ENCODE results near the gene ABO.
"Not testable (repeated sequence)": the region's sequence is repeated elsewhere in the genome, so short reads cannot be mapped to it uniquely, and the experiment has no call there.

- TF ChIP-seq ZNF274 (IDR thresholded peaks at IDR 0.05; ENCODE audit: low read depth, low read length); FOSL1 (IDR thresholded peaks at IDR 0.05; ENCODE audit: low read depth); SRF (IDR thresholded peaks at IDR 0.05; ENCODE audit: low read depth); POLR2AphosphoS5 (IDR thresholded peaks at IDR 0.05; ENCODE audit: low read depth, low read length); POLR2A (IDR thresholded peaks at IDR 0.05; ENCODE audit: borderline replicate concordance, extremely low read depth, insufficient read depth, insufficient read length); ATF3 (IDR thresholded peaks at IDR 0.05): not testable (repeated sequence)
- TF ChIP-seq, protein P1, sequence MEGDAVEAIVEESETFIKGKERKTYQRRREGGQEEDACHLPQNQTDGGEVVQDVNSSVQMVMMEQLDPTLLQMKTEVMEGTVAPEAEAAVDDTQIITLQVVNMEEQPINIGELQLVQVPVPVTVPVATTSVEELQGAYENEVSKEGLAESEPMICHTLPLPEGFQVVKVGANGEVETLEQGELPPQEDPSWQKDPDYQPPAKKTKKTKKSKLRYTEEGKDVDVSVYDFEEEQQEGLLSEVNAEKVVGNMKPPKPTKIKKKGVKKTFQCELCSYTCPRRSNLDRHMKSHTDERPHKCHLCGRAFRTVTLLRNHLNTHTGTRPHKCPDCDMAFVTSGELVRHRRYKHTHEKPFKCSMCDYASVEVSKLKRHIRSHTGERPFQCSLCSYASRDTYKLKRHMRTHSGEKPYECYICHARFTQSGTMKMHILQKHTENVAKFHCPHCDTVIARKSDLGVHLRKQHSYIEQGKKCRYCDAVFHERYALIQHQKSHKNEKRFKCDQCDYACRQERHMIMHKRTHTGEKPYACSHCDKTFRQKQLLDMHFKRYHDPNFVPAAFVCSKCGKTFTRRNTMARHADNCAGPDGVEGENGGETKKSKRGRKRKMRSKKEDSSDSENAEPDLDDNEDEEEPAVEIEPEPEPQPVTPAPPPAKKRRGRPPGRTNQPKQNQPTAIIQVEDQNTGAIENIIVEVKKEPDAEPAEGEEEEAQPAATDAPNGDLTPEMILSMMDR (IDR thresholded peaks at IDR 0.05 in 2 of 3, conservative IDR thresholded peaks at IDR 0.05 in 1 of 3; ENCODE audit: borderline replicate concordance in 1 of 3, insufficient read depth in 1 of 3, low read depth in 2 of 3, low read length in 2 of 3) = not testable (repeated sequence)
These were observed 57.5 kb downstream of the ABO start for GRCh38 chr9:133217333-133217988.

All from HCT116 (cell line).